ENCODE measurements around the gene PCDHGA10.
"Not testable (repeated sequence)": the region's sequence is repeated elsewhere in the genome, so short reads cannot be mapped to it uniquely, and the experiment has no call there.

The PCDHGA10 gene

DNA sequence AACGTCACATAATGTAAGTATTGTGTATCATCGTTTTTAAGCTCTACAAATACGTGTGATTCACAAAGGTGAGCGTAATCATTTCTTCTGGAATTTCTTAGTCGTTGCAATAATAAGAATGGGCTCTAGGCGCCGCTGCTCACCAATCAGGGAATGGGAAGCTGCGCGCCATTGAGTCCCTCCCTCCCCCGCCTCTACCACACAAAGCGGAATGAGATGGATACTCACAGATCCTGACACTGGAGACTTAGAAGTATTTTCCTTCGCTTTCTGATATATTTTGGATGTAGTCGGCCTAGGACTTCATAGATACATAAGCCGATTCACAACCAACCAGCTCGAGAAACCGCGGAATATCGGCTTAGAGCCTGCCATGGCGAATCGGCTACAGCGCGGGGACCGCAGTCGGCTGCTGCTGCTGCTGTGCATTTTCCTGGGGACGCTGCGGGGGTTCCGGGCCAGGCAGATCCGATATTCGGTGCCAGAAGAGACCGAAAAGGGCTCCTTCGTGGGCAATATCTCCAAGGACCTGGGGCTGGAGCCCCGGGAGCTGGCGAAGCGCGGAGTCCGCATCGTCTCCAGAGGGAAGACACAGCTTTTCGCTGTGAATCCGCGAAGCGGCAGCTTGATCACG is 8.2 kb downstream of the PCDHGA10 start, which contains the start of gene PCDHGA11:
Gene PCDHGA11 (plus strand): TSS at position 197 of the 634 bp plus-strand sequence. CDS start 177 bp downstream, at position 374.
- DNase-seq (ENCODE audit: low read depth), result no peak

- DNase-seq (ENCODE audit: low read depth), result no peak
Measured at GRCh38 chr5:141421489-141421855, 8.7 kb downstream of the PCDHGA10 start.

GRCh38 chr5:141422742-141423291 is 10.0 kb downstream of the PCDHGA10 start:
- DNase-seq (ENCODE audit: low read depth), result no peak

DNA sequence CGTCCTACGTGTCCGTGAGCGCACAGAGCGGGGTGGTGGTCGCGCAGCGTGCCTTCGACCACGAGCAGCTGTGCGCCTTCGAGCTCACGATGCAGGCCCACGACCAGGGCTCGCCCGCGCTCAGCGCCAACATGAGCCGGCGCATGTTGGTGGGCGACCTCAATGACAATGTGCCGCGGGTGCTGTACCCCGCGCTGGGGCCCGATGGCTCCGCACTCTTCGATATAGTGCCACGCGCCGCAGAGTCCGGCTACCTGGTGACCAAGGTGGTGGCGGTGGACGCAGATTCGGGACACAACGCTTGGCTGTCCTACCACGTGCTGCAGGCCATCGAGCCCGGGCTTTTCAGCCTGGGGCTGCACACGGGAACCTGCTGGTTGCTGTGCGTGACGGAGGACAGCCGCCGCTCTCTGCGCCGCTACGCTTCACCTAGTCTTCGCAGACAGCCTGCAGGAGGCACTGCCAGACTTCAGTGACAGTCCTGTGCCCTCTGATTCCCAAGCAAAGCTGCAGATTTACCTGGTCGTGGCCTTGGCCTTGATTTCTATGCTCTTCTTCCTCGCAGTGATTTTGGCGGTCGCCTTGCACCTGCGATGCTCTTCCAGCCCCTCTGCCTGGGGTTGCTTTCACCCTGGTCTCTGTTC is 15.1 kb downstream of the PCDHGA10 start:
- DNase-seq (ENCODE audit: low read depth), result no peak

GRCh38 chr5:141430332-141431113 is 17.7 kb downstream of the PCDHGA10 start, which contains the start of gene PCDHGA12:
TSS of gene PCDHGA12 (plus strand) at chr5:141430507. CDS start at chr5:141430760, 253 bp downstream.
- DNase-seq (ENCODE audit: low read depth), result no peak

- DNase-seq (ENCODE audit: low read depth), result no peak
Measured at GRCh38 chr5:141431286-141431685, 18.5 kb downstream of the PCDHGA10 start.

- not testable (repeated sequence) for DNase-seq (ENCODE audit: low read depth)
Measured at GRCh38 chr5:141432308-141432707, 19.5 kb downstream of the PCDHGA10 start.

DNA sequence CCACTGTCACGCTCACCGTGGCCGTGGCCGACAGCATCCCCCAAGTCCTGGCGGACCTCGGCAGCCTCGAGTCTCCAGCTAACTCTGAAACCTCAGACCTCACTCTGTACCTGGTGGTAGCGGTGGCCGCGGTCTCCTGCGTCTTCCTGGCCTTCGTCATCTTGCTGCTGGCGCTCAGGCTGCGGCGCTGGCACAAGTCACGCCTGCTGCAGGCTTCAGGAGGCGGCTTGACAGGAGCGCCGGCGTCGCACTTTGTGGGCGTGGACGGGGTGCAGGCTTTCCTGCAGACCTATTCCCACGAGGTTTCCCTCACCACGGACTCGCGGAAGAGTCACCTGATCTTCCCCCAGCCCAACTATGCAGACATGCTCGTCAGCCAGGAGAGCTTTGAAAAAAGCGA is 19.9 kb downstream of the PCDHGA10 start:
- DNase-seq (ENCODE audit: low read depth), result not testable (repeated sequence)

DNA sequence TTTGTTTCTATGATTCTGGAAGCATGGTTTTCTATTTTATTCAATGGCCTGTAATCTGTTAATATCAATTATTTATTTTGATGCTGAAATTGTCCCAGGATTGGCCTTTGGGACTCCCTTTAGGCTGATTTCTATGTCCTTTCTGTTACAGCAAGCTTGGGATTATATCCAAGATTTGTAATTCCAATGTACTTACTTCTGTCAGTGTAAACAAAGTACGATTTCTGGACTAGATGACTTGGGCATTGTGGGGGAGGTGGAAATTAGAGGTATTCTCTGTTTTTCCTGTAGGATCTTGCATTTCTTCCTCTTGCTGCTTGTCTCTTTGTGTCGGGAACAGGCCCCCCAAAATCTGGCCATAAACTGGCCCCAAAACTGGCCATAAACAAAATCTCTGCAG is 21.2 kb downstream of the PCDHGA10 start:
- DNase-seq (ENCODE audit: low read depth), result no peak

GRCh38 chr5:141437221-141437620 is 24.4 kb downstream of the PCDHGA10 start:
- DNase-seq (ENCODE audit: low read depth), result no peak

GRCh38 chr5:141439411-141440141 is 26.8 kb downstream of the PCDHGA10 start:
- no peak for DNase-seq (ENCODE audit: low read depth)

DNA sequence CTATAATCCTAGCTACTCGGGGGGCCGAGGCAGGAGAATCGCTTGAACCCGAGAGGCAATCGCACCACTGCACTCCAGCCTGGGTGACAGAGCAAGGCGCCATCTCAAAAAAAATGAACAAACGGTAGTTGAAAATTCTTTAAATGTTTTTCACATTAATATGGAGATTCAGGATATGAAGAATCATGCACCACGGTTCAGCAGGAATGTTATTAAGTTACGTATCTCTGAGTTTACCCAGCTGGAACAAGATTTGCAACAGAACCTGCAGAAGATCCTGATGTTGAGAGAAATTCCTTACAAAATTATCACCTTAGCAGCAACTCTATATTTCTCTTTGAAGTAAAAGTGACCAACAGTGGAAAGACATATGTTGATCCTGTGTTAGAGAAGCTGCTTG is 27.6 kb downstream of the PCDHGA10 start:
- no peak for DNase-seq (ENCODE audit: low read depth)

DNA sequence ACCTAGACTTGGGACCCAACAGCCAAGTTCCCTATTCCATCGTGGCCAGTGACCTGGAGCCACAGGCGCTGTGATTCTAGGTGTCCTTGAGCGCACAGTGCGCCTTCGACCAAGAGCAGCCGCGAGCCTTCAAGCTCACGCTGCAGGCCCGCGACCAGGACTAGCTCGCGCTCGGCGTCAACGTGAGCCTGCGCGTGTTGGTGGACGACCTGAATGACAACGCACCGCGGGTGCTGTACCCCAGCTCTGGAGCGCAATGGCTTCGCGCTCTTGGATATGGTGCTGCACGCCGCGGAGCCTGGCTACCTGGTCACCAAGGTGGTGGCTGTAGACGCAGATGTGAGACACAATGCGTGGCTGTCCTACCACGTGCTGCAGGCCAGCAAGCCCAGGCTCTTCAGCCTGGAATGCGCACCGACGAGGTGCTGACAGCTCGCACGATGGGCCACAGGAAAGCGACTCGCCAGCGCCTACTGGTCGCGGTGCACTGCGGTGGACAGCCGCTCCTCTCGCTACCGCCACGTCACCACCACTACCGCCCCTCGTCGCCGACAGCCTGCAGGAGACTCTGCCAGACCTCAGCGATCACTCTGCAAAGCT is 28.9 kb downstream of the PCDHGA10 start:
- DNase-seq (ENCODE audit: low read depth), result no peak

GRCh38 chr5:141465351-141465750 is 52.6 kb downstream of the PCDHGA10 start:
- no peak for DNase-seq (ENCODE audit: low read depth)

All from activated T-cell treated with anti-CD3 and anti-CD28 coated beads for 24 hours (primary cell).